K562 (cell line): ENCODE data around the gene CDT1. TPM values are rescaled to one million over a fixed set of nuclear protein-coding genes. Genes with fewer than 3 reads are reported as not detected.
A peak's percentile ranks its signal among the peaks of the same experiment; 100 is the strongest.

ENCODE experiments used
- ATAC-seq: fragments of 200-7000 bp; cut with Tn5 transposase; 3 replicates; pipeline ENCODE4 v1.9.1; 2020; ENCODE audit warnings: moderate library complexity
- BruUV-seq: library from RNA; stranded (reverse); fragments of 400-500 nt; replicated peaks from 2 replicates; lab custom pipeline; 2021; lab: Mats Ljungman, UMichigan
- CTCF ChIA-PET: fragments of 300-600 bp; formaldehyde crosslinking; extraction: SDS; loops from one replicate; lab custom pipeline; 2021; ENCODE audit warnings: low intra/inter-chr PET ratio; lab: Yijun Ruan, JAX
- POLR2A ChIA-PET: fragments of 300-600, 350-650 bp; sonication (Branson Sonifier 250); formaldehyde crosslinking; extraction: SDS; loops from one replicate; lab custom pipeline; 2021; ENCODE audit warnings: antibody characterized with exemption, inconsistent platforms; lab: Yijun Ruan, JAX
- DNase-seq, 4 experiments: peaks; one replicate each; pipeline versions ENCODE4 v3.0.0 to v3.0.0-alpha.2; 2011 to 2018; ENCODE audit warnings: low spot score in 3 of 4, mixed read lengths in 3 of 4; ENCODE audit errors: extremely low read depth in 1 of 4
- FAIRE-seq: peaks from 2 replicates; lab custom pipeline; 2011; peaks lifted over from hg19 to GRCh38; lab: Jason Lieb, UNC
- H2AFZ ChIP-seq: 2 replicates; pipeline ENCODE4 v1.6.0; 2011; ENCODE audit warnings: low read depth, low read length, control low read depth, inconsistent platforms
- H3K27ac ChIP-seq: fragments of 200-600 bp; 3 replicates; pipeline ENCODE4 v1.8.0; 2011; ENCODE audit warnings: low read depth, mild to moderate bottlenecking, control low read depth, inconsistent platforms, low read length, moderate library complexity, mixed read lengths; ENCODE audit errors: extremely low read depth
- H3K27me3 ChIP-seq, 2 experiments: fragments of 300-600 bp in 1 of 2; 2 replicates in 1 of 2; 3 replicates in 1 of 2; pipeline versions ENCODE4 v1.6.0 to v1.8.0; 2011; ENCODE audit warnings: inconsistent platforms in 2 of 2, low read length in 2 of 2, mild to moderate bottlenecking in 1 of 2, mixed read lengths in 1 of 2, moderate library complexity in 1 of 2; ENCODE audit not compliant: control insufficient read depth in 2 of 2, insufficient read depth in 2 of 2
- H3K36me3 ChIP-seq: fragments of 300-600 bp; 3 replicates; pipeline ENCODE4 v1.8.0; 2011; ENCODE audit warnings: mild to moderate bottlenecking, low read length, inconsistent platforms; ENCODE audit not compliant: control insufficient read depth, insufficient read depth
- H3K4me1 ChIP-seq, 2 experiments: fragments of 200-600 bp in 1 of 2; replicated peaks in 1 of 2; 2 replicates in 1 of 2; 3 replicates in 1 of 2; pipeline versions ENCODE4 v1.5.1 to v1.8.0; 2011; ENCODE audit warnings: inconsistent platforms in 2 of 2, low read length in 2 of 2, mild to moderate bottlenecking in 1 of 2, mixed read lengths in 1 of 2, moderate library complexity in 1 of 2; ENCODE audit not compliant: control insufficient read depth in 2 of 2, insufficient read depth in 2 of 2
- H3K4me2 ChIP-seq: 2 replicates; pipeline ENCODE4 v1.6.1; 2011; ENCODE audit warnings: low read length, control low read depth, inconsistent platforms, mixed read lengths; ENCODE audit not compliant: insufficient read depth
- H3K4me3 ChIP-seq: fragments of 200-600 bp; sonication (generic), shearing (Covaris generic); 2 replicates; pipeline ENCODE4 v1.5.1; 2016; ENCODE audit warnings: control low read depth, inconsistent platforms
- H3K79me2 ChIP-seq: fragments of 200-600 bp; 3 replicates; pipeline ENCODE4 v1.8.0; 2011; ENCODE audit warnings: low read length, inconsistent platforms; ENCODE audit not compliant: control insufficient read depth, insufficient read depth
- H3K9ac ChIP-seq, 2 experiments: 2 replicates each; pipeline versions ENCODE4 v1.6.0 to v1.6.1; 2011; ENCODE audit warnings: low read depth in 2 of 2, low read length in 2 of 2, control low read depth in 1 of 2, inconsistent platforms in 1 of 2, mild to moderate bottlenecking in 1 of 2, mixed read lengths in 1 of 2; ENCODE audit not compliant: insufficient read depth in 1 of 2
- H3K9me1 ChIP-seq: one replicate; pipeline ENCODE4 v1.6.0; 2011; ENCODE audit warnings: inconsistent platforms, mild to moderate bottlenecking, low read length, moderate library complexity; ENCODE audit not compliant: control insufficient read depth, insufficient read depth
- H3K9me3 ChIP-seq: replicated peaks from 2 replicates; pipeline ENCODE4 v1.5.1; 2011; ENCODE audit warnings: low read depth, low read length, inconsistent platforms; ENCODE audit not compliant: control insufficient read depth, insufficient read depth
- H4K20me1 ChIP-seq: replicated peaks from 2 replicates; pipeline ENCODE4 v1.6.1; 2011; ENCODE audit warnings: low read length, inconsistent platforms, mixed read lengths; ENCODE audit not compliant: control insufficient read depth, insufficient read depth
- ATF7 ChIP-seq: fragments of 450-650 bp; IDR thresholded peaks from 2 replicates; pipeline ENCODE4 v1.7.1; 2014; ENCODE audit warnings: mild to moderate bottlenecking, moderate library complexity
- CSDE1 ChIP-seq, 2 experiments: fragments of 450-650 bp; IDR thresholded peaks; 2 replicates each; pipeline ENCODE4 v1.6.1; 2016; ENCODE audit warnings: mild to moderate bottlenecking in 1 of 2
- FOXK1 ChIP-seq: sonication (generic); formaldehyde crosslinking; IDR thresholded peaks from 2 replicates; pipeline ENCODE4 v1.8.0; 2022; ENCODE audit warnings: missing genetic modification reagents, mild to moderate bottlenecking, borderline replicate concordance
- HDAC2 ChIP-seq: fragments of 450-650 bp; IDR thresholded peaks from 2 replicates; pipeline ENCODE4 v1.6.1; 2016; ENCODE audit warnings: mild to moderate bottlenecking
- KDM2B ChIP-seq: fragments of 250-450 bp; sonication (Bioruptor Pico); IDR thresholded peaks from 2 replicates; pipeline ENCODE4 v1.8.0; 2021; ENCODE audit warnings: mild to moderate bottlenecking, moderate library complexity
- RBM14 ChIP-seq: fragments of 200-400 bp; formaldehyde crosslinking; IDR thresholded peaks from 2 replicates; pipeline ENCODE4 v1.6.1; 2018; ENCODE audit warnings: low read depth, mild to moderate bottlenecking, low read length, moderate library complexity, borderline replicate concordance; ENCODE audit not compliant: insufficient read depth
- SIN3A ChIP-seq, 2 experiments: fragments of 150-350 bp in 1 of 2; IDR thresholded peaks; 2 replicates each; pipeline ENCODE4 v1.6.1; 2011 to 2016; ENCODE audit warnings: borderline replicate concordance in 2 of 2, low read depth in 2 of 2, low read length in 2 of 2, mild to moderate bottlenecking in 2 of 2, moderate library complexity in 2 of 2; ENCODE audit not compliant: control insufficient read depth in 1 of 2
- WGBS: fragments of 100-300 bp; shearing (Covaris generic); methylation state at CpG from one replicate; pipeline ENCODE4 v1.1.6; 2016; ENCODE audit warnings: low coverage, mixed read lengths; ENCODE audit not compliant: insufficient coverage; ENCODE audit errors: missing lambda C conversion rate; 5-methylcytosine and 5-hydroxymethylcytosine counted together
- in situ Hi-C: fragments of 300-500 bp; cut with MboI; formaldehyde crosslinking; loops from 4 replicates; pipeline ENCODE4 v1.15.0; 2018; ENCODE audit warnings: inconsistent platforms, mixed read lengths
- intact Hi-C: fragments of 100-400 bp; cut with micrococcal nuclease; formaldehyde crosslinking; loops from 2 replicates; pipeline ENCODE4 v1.14.2; 2022
- polyA plus RNA-seq, 8 experiments: library from polyadenylated mRNA; depleted of rRNA in 4 of 8; stranded (reverse) in 5 of 8; unstranded in 3 of 8; fragments of >200 nt; fragmentation: Nextera tagmentation in 2 of 8; fragmentation: Illumina TruSeq in 1 of 8; extraction: Ambion mirVana in 2 of 8; extraction: Trizol in 1 of 8; gene quantifications; 2 replicates each; pipeline versions ENCODE4 v1.2.1 to v1.2.3, GENCODE V29; 2011 to 2014; ENCODE audit warnings: inconsistent platforms in 1 of 8, missing spikeins in 1 of 8
- total RNA-seq, 7 experiments: library from RNA; depleted of rRNA in 6 of 7; stranded (reverse); fragments of >200 nt in 6 of 7; fragmentation: Illumina TruSeq in 2 of 7; extraction: Trizol in 2 of 7; gene quantifications; 2 replicates each; pipeline versions ENCODE4 v1.2.1 to v1.2.3, GENCODE V29; 2011 to 2021; ENCODE audit warnings: low replicate concordance in 1 of 7
- TF ChIP-seq, protein P1 (sequence below): fragments of 450-650 bp; IDR thresholded peaks from 2 replicates; pipeline ENCODE4 v1.6.1; 2016; ENCODE audit warnings: mild to moderate bottlenecking, moderate library complexity
- TF ChIP-seq, protein P2 (sequence below): sonication (generic); formaldehyde crosslinking; IDR thresholded peaks from 2 replicates; pipeline ENCODE4 v1.8.1; 2023; ENCODE audit warnings: mild to moderate bottlenecking, missing genetic modification reagents

CDT1 gene
- total and polyA plus RNA-seq, 9 of the 15 experiments (the other 6 are each of a cell fraction or from before 2014, with no cell fraction given) = 0.92 to 178 (median 14.2) TPM

DNA sequence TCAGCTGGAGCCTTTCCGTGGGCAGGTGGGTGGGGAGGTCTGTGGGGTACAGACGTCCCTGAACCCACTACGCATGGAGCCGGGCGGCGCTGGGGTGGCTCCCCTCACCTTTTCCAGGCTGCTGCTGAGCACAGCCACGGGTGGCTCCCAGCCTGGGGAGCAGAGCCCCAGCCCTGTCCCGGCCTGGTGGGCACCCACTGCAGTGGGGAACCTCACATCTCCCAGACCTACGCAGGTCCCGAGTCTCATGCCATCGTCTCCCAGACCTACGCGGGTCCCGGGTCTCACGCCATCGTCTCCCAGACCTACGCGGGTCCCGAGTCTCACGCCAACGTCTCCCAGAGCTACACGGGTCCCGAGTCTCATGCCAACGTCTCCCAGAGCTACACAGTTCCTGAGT, 25.1 kb downstream of the CDT1 start:
- no peak overlapping the region for H3K4me2 ChIP-seq
- H3K4me1 ChIP-seq = peaks cover 0 to 57% of the 10 kb centered on the region in 2 experiments; a peak in 2 of 5 replicates
- in situ Hi-C loops = no loop called here
- no peak overlapping the region for H3K27ac ChIP-seq
- H3K9me3 ChIP-seq = no peaks in the 10 kb centered on the region
- WGBS = 68% methylated on average over 12 of the region's 24 CpGs
- no peaks in the 10 kb centered on the region for H3K9me1 ChIP-seq
- intact Hi-C loops = no loop called here
- no peaks in the 10 kb centered on the region for H3K79me2 ChIP-seq
- ChIA-PET POLR2A (interaction anchor here (1.1 kb wide), 1 partner anchor 389 kb away, joined by 3 read pairs; the partner anchor contains the start of gene ZNF778), CTCF (no interaction called here)
- FAIRE-seq (no peak), DNase-seq (no peak), ATAC-seq (no peak)
- H3K9ac ChIP-seq = peak overlapping the region in 1 of 2 experiments; percentile 35; a peak in 1 of 4 replicates
- no TSS peak for BruUV-seq
- H3K27me3 ChIP-seq = no peaks in the 10 kb centered on the region
- H3K4me3 ChIP-seq = no peak overlapping the region
- no peaks in the 10 kb centered on the region; the same call in 1 of the 2 replicates for H4K20me1 ChIP-seq
- no peaks in the 10 kb centered on the region for H3K36me3 ChIP-seq
- no peak overlapping the region for H2AFZ ChIP-seq
- TF ChIP-seq ATF7 (no peak), SIN3A (IDR thresholded peaks at IDR 0.05; ENCODE audit: borderline replicate concordance in 2 of 2, control insufficient read depth in 1 of 2, low read depth in 2 of 2, low read length in 2 of 2) (no peak), CSDE1 (IDR thresholded peaks at IDR 0.05) (no peak), RBM14 (no peak), KDM2B (CRISPR knock-in tag) (no peak), HDAC2 (no peak), FOXK1 (CRISPR knock-in tag) (no peak)
- TF ChIP-seq, protein P1, sequence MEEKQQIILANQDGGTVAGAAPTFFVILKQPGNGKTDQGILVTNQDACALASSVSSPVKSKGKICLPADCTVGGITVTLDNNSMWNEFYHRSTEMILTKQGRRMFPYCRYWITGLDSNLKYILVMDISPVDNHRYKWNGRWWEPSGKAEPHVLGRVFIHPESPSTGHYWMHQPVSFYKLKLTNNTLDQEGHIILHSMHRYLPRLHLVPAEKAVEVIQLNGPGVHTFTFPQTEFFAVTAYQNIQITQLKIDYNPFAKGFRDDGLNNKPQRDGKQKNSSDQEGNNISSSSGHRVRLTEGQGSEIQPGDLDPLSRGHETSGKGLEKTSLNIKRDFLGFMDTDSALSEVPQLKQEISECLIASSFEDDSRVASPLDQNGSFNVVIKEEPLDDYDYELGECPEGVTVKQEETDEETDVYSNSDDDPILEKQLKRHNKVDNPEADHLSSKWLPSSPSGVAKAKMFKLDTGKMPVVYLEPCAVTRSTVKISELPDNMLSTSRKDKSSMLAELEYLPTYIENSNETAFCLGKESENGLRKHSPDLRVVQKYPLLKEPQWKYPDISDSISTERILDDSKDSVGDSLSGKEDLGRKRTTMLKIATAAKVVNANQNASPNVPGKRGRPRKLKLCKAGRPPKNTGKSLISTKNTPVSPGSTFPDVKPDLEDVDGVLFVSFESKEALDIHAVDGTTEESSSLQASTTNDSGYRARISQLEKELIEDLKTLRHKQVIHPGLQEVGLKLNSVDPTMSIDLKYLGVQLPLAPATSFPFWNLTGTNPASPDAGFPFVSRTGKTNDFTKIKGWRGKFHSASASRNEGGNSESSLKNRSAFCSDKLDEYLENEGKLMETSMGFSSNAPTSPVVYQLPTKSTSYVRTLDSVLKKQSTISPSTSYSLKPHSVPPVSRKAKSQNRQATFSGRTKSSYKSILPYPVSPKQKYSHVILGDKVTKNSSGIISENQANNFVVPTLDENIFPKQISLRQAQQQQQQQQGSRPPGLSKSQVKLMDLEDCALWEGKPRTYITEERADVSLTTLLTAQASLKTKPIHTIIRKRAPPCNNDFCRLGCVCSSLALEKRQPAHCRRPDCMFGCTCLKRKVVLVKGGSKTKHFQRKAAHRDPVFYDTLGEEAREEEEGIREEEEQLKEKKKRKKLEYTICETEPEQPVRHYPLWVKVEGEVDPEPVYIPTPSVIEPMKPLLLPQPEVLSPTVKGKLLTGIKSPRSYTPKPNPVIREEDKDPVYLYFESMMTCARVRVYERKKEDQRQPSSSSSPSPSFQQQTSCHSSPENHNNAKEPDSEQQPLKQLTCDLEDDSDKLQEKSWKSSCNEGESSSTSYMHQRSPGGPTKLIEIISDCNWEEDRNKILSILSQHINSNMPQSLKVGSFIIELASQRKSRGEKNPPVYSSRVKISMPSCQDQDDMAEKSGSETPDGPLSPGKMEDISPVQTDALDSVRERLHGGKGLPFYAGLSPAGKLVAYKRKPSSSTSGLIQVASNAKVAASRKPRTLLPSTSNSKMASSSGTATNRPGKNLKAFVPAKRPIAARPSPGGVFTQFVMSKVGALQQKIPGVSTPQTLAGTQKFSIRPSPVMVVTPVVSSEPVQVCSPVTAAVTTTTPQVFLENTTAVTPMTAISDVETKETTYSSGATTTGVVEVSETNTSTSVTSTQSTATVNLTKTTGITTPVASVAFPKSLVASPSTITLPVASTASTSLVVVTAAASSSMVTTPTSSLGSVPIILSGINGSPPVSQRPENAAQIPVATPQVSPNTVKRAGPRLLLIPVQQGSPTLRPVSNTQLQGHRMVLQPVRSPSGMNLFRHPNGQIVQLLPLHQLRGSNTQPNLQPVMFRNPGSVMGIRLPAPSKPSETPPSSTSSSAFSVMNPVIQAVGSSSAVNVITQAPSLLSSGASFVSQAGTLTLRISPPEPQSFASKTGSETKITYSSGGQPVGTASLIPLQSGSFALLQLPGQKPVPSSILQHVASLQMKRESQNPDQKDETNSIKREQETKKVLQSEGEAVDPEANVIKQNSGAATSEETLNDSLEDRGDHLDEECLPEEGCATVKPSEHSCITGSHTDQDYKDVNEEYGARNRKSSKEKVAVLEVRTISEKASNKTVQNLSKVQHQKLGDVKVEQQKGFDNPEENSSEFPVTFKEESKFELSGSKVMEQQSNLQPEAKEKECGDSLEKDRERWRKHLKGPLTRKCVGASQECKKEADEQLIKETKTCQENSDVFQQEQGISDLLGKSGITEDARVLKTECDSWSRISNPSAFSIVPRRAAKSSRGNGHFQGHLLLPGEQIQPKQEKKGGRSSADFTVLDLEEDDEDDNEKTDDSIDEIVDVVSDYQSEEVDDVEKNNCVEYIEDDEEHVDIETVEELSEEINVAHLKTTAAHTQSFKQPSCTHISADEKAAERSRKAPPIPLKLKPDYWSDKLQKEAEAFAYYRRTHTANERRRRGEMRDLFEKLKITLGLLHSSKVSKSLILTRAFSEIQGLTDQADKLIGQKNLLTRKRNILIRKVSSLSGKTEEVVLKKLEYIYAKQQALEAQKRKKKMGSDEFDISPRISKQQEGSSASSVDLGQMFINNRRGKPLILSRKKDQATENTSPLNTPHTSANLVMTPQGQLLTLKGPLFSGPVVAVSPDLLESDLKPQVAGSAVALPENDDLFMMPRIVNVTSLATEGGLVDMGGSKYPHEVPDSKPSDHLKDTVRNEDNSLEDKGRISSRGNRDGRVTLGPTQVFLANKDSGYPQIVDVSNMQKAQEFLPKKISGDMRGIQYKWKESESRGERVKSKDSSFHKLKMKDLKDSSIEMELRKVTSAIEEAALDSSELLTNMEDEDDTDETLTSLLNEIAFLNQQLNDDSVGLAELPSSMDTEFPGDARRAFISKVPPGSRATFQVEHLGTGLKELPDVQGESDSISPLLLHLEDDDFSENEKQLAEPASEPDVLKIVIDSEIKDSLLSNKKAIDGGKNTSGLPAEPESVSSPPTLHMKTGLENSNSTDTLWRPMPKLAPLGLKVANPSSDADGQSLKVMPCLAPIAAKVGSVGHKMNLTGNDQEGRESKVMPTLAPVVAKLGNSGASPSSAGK = no peak
- TF ChIP-seq, protein P2, sequence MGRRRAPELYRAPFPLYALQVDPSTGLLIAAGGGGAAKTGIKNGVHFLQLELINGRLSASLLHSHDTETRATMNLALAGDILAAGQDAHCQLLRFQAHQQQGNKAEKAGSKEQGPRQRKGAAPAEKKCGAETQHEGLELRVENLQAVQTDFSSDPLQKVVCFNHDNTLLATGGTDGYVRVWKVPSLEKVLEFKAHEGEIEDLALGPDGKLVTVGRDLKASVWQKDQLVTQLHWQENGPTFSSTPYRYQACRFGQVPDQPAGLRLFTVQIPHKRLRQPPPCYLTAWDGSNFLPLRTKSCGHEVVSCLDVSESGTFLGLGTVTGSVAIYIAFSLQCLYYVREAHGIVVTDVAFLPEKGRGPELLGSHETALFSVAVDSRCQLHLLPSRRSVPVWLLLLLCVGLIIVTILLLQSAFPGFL = no peak
